Hair follicle dermal papilla cell (primary cell): ENCODE measurements around the gene CSDE1. TPM values are rescaled to one million over a fixed set of nuclear protein-coding genes. Genes with fewer than 3 reads are reported as not detected.

Experiments
- small RNA-seq: library from RNA; depleted of rRNA; stranded (forward); fragments of <200 nt; gene quantifications from one replicate; pipeline ENCODE3, GENCODE V24; 2012
- total RNA-seq: library from RNA; depleted of rRNA; stranded (reverse); fragments of >200 nt; gene quantifications from 2 replicates; pipeline ENCODE4 v1.2.3, GENCODE V29; 2012

Gene CSDE1
- 454 and 604 TPM in 2 replicates for total RNA-seq

DNA sequence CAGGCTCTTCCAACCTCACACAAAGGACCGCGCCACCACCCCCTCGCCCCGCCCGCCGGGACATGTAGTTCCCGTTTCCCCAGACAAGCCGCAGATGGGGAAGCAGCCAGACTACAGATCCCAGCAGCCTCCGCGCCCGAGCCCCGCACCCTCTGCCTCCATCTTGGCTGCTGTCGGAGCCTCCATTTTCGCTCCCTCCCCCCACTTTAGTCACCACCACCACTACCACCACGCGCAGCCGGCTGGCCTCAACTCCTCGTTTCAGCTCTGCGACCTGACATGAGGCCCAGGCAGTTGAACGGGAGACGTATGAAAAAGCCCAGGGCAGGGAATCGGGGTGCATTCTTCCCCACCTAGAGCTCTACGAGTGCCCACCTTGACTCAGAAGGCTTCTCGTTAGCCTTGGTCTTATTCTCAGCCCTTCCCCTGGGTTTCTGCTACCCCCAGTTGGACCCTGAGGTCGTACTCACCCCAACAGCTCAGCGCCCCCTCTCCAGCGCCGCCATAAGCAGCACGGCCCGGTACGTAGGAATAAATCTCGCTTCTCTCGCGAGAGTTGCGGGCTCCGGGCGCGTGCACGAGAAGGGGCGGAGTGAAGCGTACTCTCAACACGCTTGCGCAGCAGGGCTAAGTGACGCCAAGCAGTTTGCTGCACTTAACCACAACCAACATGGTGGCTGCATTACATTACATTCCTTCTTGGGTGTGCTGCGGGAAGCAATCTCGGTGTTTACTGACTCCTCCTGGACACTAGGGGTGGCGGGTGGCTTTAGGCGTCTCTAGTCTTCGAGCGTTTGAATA lies at the start of gene CSDE1:
CSDE1 (minus strand) TSS at position 530 of the 801 bp plus-strand sequence. CDS start 18,094 bp downstream, outside the sequence.

DNA sequence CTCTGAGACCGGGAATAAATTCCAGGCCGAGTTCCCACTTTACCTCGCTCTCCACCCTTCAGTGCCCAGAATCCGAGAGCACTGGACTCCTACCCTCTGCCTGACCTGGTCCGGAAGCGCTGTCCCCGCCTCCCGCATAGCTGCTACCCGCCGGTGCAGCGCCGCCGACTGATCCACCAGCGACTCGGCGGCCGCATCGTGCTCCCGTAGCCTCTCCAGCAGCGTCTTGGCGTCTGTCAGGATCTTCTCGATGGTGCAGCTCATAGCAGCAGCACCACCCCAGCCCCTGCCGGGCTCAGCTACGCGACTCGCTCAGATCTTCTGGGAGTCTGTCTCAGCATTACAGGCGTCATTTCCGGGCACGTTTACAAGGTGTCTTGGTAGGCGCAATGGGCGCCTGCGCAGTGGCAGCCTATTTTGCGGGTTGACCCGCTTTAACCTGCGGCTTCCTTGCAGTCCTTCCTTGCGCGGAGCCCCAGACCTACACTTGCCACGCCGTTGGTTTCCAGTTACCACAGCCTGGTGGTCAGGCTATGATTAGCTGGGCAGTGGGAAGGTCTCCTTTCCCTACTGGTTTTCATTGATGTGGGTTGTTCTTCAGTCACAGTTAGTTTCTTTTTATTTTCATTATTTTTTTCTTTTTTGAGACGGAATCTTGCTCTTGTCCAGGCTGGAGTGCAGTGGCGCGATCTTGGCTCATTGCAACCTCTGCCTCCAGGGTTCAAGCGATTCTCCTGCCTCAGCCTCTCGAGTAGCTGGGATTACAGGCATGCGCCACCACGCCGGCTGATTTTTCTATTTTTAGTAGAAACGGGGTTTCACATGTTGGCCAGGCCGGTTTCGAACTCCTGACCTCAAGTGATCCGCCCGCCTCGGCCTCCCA lies 22.8 kb upstream of the CSDE1 start, which contains the start of gene SIKE1:
SIKE1 (minus strand) TSS at position 342 of the 883 bp plus-strand sequence; CDS start at position 264, 78 bp downstream.

DNA sequence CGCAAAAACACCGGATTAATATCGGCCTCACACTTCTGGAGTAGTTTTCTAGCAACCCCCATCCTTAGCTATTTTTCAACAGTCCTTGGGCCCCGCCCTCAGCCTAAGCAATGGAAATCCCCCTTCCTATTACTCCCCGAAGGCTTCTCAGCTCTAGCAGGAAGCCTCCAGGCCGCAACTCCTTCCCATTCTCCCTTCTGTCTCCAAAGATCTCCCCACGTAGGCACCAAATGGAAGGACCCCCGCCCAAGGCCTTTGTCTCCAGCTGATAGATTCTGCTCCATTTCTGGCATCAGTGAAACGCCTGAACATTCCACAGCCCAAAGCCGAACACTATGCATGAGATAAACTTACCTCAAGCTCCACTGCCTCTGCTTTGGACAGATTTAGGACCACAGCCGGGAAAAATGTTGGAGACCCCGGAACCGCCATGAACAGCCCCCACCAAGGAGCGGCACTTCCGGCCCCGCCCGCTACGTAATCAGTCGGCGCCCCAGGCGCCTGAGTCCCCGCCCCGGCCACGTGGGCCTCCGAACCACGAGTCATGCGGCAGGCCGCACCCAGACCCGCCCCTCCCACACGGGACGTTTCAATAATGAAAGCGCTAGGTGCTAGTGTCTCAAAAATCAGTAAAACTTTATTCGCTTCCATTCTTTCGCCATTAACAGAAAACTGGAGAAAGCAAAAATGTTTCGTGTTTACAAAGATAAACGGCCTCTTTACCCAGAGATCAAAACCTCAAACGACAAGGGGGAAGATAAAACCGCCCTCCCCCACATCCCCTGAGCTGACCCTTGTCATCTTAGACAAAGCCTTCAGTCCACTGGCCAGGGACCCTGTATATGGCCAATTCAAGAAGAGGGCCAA lies 41.2 kb downstream of the CSDE1 start, which contains the start of gene NRAS:
NRAS (minus strand) TSS at position 468 of the 867 bp plus-strand sequence. CDS start 611 bp downstream, outside the sequence.

DNA sequence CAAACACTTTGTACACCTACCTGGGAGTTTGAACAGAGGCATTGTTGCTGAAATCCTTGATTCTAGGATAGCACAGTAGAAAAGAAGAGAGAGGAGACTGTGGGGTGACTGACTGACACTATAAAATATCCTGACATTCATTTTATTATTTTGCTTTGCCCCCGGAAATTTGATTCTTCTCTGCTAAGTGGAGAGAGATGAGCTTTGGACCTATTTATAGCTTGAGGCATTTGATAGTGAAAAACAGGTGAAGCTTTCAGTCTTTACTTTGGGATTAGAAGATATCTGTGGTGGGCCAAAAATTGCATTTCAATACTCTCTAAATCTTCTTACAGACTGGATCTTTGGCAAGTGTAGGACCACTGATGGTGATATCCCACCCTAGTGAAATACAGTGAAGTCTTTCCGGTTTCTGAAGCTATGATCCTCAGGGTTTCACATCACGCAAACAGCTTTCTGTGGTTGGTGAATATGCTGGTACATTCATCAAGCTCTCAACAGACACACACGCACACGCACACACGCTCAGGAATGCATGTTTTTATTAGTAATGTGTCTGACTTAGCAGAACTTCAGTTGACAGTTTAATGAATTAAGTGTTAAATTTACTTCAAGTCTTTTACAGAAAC lies 62.2 kb downstream of the CSDE1 start, which contains the start of gene AMPD1:
AMPD1 (minus strand) TSS at position 117 of the 629 bp plus-strand sequence; CDS start at position 42, 75 bp downstream.

DNA sequence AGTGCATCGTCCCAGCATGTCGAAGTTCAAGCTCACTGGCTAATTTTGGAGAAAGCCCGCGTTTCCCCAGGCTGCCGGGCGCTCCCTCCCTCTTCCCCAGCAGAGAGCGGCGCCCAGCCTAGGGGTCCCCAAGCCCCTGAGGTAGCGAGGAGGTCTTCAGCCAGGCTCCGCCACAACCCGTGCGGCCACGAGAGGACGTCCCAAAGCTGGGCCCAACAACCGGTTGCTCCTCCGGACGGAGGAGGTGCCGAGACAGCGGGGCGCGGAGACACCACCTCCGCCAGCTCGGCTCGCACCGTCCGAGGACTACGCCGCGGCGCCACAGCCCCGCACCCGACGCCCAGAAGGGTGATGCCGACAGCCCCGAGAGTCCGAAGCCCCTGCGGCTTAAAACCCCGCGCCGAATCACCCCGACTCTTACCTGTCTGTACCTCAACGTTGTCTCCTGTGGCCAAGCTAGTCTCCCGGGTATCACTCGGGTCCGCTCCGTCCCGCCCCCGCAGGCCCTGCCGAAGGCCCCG lies 88.2 kb downstream of the CSDE1 start, which contains the start of gene DENND2C:
DENND2C (minus strand) TSS at position 488 of the 521 bp plus-strand sequence. CDS start 44,065 bp downstream, outside the sequence.

Small RNA genes lying within 50 kb of the gene (small RNA-seq; reads per million reads assigned to genes)
- gene RN7SL432P (not detected), gene RNY1P13 (not detected)

Other genes with a start within 250 kb of the CSDE1 start
- 30.4 and 43.8 TPM in 2 replicates for gene TRIM33, start 246.8 kb downstream of the CSDE1 start, total RNA-seq
- 23.9 and 26.6 TPM in 2 replicates for gene BCAS2, start 176.4 kb downstream of the CSDE1 start, total RNA-seq
- gene DENND2C, start 87.9 kb downstream of the CSDE1 start, total RNA-seq: 3.6 and 3.9 TPM in 2 replicates
- gene AMPD1, start 62.4 kb downstream of the CSDE1 start, total RNA-seq: not detected in 2 replicates
- 78.9 and 89.7 TPM in 2 replicates for gene NRAS, start 41.2 kb downstream of the CSDE1 start, total RNA-seq
- gene SIKE1, start 22.7 kb upstream of the CSDE1 start, total RNA-seq: 42.1 and 59.7 TPM in 2 replicates
- not detected in 2 replicates for gene SYCP1, start 96.9 kb upstream of the CSDE1 start, total RNA-seq